SIG-M5 treated with dmso at 0.1 percent for 504 hours (cell line): Measurements from ENCODE around the gene AUH.
"Not testable (repeated sequence)": the region's sequence is repeated elsewhere in the genome, so short reads cannot be mapped to it uniquely, and the experiment has no call there.

Experiments used
- DNase-seq: peaks from one replicate; lab custom pipeline; 2025; ENCODE audit not compliant: unreplicated experiment; lab: John Stamatoyannopoulos, UW

The AUH gene

DNA sequence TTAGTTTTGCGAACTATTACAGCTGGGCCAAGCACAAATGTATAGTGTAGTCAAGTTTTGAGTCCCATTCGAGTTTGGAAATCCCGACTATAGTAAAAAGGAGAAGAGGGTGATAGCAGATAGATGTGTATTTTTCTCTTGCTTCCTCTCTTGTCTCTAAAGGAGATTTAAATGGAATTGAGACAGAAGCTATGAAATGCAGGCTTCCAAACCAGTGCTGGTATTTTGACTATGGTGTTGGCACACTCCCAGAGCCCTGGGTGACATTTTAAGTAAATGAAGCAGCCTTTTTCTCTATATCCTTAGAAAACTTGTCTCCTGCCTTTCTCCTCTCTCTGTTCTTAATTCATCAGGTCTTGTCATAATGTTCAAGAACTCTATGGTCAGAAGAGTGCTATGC is 17.7 kb upstream of the AUH start:
- DNase-seq = no peak

DNA sequence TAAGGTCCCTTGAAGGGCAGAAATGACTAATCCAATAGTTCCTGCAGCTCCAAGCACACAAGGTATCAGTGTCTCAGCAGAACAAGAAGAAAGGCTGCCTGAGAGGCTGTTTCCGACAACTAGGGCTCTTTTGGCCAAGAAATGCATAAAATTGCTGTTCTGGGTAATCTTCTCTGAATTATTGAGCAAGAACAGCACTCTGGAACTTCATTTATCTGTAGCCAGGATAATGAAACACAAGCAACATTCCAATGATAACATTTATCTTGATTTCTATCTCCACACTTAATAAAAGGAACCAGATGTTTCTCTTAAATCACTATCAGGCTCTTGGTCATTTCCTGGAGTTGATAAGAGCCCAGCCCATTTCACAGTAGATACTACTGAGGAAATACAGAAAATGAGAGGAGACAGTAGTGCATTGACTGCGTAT is 17.0 kb upstream of the AUH start:
- DNase-seq = no peak

DNA sequence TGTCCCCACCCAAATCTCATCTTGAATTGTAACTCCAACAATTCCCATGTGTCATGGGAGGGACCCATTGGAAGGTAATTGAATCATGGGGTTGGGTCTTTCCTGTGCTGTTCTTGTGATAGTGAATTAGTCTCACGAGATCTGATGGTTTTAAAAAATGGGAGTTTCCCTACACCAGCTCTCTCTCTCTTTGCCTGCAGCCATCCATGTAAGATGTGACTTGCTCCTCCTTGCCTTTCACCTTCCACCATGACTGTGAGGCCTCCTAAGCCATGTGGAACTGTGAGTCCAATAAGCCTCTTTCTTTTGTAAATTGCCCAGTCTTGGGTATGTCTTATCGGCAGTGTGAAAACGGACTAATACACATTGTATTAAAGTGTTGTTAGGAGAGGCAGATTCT is 16.3 kb upstream of the AUH start:
- DNase-seq = not testable (repeated sequence)

DNA sequence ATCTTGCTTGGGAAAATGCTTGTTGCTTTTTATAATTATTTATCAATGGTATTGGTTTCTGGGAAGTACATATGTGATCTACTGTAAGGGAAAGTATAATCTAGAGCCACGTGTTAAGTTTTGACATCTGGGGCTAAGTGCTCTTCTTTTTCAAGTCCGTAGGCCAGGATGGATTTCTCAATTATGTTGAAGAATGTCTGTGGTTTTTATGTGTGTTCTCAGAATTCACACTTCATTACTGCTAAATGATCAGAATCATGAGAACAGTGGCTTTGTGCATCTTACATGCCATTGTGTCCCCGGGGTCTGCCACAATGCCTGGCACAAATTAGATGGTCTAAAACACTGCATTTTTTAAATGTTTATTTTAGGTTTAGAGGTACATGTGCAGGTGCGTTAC is 14.5 kb upstream of the AUH start:
- no peak for DNase-seq

DNA sequence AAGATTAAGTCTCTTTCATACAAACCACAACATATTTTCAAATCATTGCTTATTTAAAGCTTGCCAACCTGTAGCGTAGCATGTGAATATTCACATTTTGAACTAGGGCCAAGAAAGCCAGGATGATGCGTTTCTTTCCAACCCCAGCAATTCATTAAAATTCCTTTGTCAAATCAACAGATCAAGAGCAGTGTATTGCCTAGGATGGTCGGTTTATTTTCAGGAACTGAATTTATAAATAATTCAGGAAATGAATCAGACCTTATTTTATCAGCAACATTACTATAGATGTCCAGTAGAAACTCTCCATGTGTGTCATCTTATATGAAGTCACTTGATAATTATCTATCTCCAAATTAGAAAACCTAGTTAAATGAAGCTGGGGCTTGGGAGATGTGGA is 13.2 kb upstream of the AUH start:
- DNase-seq = no peak

DNA sequence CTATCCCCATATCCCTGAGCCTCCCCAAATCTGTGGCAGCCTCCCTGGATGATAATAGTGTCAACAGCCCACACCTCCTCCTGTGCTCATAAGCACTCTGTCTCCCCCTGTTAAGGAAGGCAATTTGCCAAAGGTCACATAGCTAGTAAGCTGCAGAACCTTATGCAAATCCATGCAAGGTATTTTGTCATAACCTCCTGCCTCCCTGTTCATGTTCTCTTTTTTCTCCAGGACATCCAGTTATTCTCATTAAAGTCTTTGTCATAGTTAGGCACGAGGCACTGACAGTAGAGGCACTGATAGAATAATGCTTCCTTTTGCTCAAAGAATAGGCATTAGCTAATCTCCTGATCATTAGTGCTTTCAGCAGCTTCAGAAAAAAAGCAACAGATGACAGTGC is 10.2 kb upstream of the AUH start:
- no peak for DNase-seq

DNA sequence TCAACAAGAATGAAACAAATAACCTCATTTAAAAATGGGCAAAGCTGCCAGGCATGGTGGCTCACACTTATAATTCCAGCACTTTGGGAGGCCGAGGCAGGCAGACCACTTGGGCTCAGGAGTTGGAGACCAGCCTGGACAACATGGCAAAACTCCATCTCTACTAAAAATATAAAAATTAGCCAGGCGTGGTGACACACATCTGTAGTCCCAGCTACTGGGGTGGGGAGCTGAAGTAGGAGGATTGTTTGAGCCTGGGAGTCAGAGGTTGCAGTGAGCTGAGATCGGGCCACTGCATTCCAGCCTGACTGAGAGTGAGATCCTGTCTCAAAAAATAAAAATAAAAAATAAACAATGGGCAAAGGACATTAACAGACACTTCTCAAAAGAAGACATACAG is 8.3 kb upstream of the AUH start:
- DNase-seq = not testable (repeated sequence)

DNA sequence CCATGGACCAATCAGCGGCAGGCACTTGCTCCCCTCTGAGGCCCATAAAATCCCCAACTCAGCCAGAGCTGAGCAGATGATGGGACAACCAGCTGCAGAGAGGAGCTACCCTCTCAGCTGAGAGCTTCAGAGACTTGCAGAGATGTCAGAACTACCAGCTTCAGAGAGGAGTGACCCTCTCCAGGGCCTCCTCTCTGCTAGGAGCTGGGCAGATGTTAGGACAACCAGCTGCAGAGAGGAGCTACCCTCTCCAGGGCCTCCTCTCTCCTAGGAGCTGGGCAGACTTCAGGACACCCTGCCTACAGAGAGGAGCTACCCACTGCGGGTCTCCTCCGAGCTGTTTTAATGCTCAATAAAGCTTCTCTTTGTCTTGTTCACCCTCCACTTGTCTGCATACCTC is 3.0 kb upstream of the AUH start:
- DNase-seq = no peak

DNA sequence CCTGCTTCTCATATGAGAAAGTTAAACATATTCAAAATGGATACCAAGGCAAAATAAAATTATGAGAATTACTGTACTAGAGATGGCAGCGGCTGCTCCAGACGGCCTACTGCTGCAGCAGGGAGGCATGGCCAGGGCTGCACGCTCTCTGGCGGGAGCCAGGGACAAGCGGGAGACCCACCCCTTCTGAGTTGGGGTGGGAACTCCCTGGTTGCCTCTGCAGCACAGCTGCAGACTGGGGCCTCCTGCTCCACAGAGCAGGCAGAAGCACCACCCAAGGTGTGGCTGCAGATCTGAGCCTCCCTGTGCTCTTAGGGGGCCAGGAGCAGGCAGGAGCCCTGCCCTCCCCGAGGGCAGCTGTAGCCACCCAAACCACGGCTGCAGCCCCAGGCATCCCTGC is 2.3 kb upstream of the AUH start:
- DNase-seq = no peak

DNA sequence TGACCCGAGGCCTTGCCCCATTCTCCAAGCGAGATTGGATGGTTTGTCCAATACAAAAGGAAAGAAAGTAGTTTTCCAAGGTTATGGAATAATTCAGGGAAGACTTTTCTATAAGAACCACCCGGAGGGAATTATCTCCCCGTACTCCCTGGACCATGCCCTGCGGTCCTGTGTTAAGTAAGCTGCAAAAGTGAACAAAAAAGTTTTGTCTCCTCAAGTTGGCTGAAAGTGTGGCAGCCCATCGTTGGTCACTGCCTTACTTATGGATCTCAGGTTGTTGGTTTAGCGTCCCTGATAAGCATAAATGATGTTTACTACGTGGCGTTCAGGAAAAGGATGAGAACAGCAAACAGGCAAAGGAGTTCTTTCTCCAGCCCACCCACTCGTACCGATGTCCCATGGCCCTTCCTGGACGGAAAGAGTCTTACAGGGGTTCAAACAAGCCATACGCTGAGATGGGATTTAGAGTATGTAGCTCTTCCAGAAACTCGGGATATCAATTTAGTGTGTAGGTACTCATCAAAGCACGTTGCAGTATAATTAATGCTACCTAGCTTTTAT is 413 bp upstream of the AUH start:
- no peak for DNase-seq

DNA sequence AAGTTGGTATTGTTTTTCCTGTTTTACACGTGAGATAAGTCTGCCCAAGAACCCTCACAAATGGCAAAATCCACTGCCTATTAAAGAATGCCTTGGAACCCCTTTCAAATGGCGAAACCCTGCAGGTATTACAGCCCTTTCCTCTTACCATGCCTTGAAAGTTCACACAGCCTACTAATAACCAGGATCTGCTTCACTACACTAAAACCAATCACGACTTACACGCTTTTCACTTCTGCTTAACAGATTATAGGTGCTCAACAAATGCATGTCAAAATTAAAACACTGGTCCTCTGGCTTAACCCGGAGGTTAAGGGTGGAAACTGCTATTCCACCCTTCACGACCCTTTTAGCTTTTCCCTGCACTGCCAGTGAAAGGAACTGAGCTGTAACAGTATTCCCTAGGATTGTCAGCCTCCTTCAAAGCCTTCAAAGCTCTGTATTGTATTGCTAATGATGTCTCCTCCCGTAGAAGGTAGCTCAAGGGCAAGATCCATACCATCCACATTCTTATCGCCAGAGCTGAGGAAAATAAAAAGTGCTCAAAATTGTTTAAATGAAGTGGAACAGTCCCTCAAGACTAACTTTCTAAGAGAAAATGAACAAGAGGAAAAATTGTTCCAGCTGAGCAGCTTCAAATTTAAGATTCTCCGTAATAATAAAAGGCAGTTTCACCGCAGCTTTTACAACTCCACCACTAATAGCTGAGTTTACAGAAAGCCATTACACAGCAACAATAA is 997 bp downstream of the AUH start:
- peak; percentile 2 for DNase-seq

DNA sequence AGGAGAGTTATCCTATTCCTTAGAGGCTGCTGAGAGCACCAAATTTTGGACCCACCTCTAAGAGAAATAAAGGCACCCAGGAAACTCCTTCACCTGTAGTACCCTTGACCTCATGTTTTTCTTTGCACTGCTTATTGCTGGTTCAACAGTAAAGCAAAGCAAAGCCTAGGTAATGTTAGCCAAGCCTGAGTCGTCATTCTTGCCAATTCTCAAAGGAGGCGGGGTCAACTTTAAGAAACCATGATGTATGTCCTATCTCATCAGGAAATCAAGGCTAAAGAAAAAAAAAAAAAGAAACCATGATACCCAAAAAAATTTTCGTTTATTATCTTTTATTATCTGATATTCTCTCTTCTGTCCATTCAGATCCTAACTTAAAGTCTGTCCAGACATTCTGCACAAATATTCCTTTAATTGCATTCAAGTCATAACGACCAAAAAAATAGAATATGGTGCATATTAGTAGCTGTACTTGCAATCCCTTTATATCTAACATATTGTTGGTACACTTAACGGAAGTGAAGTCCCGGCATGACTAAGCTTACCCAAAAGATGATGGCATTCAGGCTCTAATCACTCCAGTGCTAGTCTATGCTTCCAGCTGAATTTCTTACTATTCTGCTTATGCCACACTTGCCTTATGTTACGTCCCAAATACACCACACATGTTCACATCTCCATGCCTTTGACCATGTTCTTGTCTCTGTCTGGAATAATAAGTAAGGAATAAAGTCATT is 1.8 kb downstream of the AUH start:
- no peak for DNase-seq

DNA sequence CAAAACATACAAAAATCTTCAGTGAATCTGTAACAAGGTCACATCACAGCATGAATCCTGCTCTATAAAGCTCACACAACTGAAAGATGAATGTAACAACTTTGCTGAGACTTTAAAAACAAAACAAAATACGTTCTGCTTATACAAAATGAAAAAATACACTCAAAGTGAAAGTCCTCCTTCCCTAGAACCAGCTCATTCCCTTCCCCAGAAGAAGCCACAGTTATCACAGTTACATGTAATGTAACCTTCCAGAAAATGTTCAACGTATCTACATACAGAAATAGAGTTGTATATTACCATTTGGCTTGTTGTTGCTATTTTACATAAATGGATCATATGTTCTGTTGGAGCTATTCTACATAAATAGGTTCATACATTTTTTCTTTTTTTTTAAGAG is 2.6 kb downstream of the AUH start:
- DNase-seq = no peak

DNA sequence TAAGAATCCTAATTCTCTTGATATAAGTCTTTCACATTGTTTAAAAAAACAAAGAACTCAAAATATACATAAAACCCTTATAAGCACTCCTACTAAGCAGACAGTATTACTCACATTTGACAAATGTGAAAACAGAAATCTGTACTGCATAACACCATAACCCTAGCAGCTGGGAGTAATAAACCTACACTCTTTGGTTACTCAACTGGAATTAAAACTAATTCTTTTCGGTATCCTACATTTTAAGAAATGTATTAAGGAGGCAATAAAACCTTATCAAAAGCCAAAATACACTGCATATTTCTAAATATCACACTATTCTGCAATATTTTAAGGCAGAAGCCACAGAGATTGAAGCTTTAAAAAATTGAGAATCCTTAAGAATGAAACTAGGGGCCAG is 6.8 kb downstream of the AUH start:
- DNase-seq = no peak

DNA sequence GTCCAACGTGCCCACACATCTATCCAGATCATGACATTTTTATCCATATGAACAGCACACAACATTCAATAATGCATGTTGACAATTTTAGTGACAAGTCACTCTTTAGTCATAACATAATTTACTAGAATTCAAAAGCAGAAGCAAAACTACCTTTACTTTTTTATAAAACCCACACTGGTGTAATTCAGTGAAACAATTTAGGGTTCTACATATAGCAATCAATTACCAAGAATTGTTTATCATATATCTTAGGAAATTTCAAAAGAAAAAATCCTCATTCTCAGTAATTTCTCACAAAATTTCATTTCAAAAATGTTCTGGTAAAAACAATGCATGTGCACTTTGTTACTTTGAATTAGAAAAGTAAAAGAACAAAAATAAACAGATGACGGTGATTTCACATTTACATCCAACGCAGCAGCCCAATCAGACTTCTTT is 12.6 kb downstream of the AUH start:
- no peak for DNase-seq

DNA sequence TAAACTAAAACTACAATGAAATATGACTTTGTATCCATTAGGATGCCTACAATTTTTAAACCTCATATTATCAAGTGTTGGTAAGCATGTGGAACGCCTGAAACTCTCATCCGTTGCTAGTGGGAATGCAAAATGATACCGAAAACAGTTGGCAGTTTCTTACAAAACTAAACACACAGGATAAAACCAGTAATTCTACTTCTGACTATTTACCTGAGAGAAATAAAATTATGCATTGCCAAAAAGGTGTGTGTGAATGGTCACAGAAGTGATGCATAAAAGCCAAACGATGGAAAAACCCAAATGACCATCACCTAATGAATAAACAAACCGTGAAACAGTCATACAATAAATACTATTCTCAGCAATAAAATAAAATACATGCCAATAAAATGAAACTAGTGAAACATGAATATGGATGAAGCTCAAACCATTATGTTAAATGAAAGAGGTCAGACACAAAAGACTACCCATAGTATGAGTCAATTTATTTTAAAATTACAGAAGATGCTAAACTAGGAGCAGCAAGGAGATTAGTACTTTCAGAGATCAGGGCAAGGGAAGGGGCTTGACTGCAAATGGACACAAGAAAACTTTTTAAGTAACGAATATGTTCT is 13.4 kb downstream of the AUH start:
- no peak for DNase-seq

DNA sequence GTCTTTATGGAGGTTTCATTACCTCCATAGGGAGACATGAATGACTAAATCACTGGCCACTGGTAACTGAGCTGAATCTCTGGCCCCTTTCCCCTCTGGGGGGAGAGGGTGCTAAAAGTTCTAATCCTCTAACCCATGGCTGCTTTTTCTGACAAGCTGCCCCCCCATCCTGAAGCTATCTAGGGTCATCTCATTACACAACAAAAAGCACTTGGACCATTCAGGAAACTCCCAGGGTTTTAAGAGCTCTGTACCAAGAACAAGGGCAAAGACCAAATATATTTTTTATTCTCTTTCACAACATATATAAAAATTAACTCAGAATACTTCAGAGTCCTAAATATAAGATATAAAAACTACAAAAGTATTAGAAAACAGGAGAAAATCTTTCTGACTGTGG is 14.3 kb downstream of the AUH start:
- no peak for DNase-seq

DNA sequence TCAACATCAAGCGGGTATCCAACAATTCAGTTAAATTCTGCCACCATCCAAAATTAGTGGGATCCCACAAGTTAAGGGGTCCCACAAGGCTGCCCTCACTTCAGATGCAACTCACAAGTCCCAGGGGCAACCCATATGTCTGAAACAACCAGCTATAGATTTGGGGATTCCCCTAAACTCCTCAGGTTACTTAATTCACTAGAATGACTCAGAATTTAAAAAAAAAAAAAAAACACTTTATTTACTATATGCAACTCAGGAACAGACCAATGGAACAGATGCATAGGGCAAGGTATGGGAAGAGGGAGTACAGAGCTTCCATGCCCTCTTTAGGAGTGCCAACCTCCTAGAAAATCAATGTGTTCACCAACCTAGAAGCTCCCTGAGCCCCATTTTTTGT is 15.1 kb downstream of the AUH start:
- DNase-seq = no peak

DNA sequence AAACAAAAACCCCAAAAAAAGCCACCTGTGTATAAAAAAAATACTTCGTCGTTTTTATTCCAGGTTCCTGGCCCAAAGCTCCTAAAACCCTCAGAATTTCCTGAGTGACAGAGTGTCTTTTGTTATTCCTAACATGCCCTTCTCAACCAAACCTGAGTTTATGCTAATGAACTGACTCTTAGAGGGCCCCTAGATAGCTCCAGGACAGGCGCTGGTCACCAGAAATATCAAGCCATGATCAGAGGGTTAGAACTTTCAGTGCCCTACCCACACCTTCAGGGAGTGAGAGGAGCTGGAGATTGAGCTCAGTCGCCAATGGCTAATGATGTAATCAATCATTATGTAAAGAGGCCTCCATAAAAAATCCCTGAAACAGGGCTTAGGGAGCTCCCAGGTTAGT is 15.7 kb downstream of the AUH start:
- no peak for DNase-seq

DNA sequence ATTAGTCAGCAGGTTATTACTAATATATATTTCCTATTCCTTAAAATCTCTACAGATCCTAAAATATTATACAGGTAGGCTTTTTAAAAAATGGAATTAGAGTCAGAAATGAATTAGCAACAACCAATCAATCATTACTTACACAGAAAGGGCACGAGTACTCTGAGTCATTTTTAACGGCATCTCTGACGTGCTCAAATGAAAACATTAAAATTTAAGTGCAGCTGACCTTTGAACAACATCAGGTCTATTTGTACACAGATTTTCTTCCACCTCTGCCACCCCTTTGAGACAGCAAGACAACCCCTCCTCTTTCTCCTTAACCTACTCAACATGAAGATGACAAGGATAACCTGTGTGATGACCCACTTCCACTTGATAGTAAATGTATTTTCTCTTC is 19.1 kb downstream of the AUH start:
- DNase-seq = no peak

DNA sequence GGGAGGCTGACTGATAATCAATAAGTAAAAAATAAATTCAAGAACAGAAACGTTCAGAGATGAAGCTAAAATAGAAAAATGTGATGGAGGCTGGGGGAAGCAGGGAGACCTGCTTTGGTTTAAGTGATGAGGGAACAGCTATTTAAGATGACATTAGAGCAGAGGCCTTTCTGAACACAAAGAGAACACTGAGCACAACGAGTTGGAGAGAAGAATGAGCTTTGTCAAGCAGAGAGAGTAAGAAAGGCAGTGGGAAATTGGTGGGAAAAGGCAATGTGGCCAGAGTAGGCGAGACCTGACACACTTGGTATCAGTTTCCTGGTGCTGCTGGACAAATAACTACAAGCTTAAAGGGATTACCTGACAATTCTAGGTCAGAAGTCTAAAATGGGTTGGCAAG is 20.0 kb downstream of the AUH start:
- DNase-seq = no peak

DNA sequence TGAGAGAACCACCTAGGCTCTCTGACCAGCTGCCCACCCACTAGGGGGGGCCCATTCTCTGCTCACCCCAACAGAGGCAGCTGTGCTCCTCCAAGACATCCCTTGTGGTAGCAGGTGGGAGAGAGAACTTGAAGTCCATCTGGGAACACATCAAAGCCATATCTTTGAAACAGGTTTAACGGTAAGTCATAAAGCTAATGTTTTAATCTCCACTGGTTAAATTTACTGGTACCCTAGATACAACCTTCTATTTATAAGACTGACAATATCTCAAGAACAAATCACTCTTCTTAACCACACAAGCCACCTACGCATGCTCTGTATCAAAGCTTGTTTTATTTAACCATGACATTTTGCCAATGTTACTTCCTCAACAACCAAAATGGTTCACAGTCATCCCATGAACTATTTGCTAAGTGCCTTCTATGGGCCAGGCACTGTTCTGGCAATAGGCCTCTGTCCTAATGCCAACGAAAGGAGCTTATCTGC is 20.4 kb downstream of the AUH start:
- no peak for DNase-seq
